ENCODE measurements around the gene MERTK.

- no peak for TF ChIP-seq CTCF (IDR thresholded peaks at IDR 0.05)
- no peak for TF ChIP-seq POLR2A (IDR thresholded peaks at IDR 0.05)
- no peak for TF ChIP-seq EP300 (IDR thresholded peaks at IDR 0.05)
- no peak for TF ChIP-seq POLR2AphosphoS5 (IDR thresholded peaks at IDR 0.05)
These were observed 121.2 kb downstream of the MERTK start for GRCh38 chr2:112019569-112019982.

All from suprapubic skin (tissue), 4 donors.